G401.6 (cell line): ENCODE results near the gene ADGRA1.
"Not testable (repeated sequence)": the region's sequence is repeated elsewhere in the genome, so short reads cannot be mapped to it uniquely, and the experiment has no call there.

ENCODE experiments used
- FAIRE-seq: peaks from 2 replicates; lab custom pipeline; 2012; peaks lifted over from hg19 to GRCh38; lab: Jason Lieb, UNC

ADGRA1 gene

GRCh38 chr10:133128126-133129070, 40.7 kb downstream of the ADGRA1 start:
- no peak for FAIRE-seq

DNA sequence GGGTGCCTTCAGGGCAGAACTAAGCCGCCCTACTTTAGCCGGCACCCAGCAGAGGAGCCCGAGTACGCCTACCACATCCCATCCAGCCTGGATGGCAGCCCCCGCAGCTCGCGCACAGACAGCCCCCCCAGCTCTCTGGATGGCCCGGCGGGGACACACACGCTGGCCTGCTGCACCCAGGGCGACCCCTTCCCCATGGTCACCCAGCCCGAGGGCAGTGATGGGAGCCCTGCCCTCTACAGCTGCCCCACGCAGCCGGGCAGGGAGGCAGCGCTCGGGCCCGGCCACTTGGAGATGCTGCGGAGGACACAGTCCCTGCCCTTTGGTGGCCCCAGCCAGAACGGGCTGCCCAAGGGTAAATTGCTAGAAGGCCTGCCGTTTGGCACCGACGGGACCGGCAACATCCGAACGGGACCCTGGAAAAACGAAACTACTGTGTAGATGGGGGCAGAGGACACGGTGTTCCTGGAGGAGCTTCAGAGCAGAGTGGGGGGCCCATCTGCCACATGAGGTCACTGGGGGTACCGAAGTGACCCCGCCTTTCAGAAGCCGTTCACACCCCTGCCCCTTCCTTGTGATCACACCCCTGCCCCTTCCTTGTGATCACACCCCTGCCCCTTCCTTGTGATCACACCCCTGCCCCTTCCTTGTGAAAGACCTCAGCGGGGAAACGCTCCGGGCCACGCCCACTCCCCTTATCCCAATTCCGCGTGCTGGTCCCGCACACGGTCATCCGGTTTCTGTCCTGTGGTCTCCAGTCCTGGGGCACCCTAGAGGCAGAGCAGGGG, 41.5 kb downstream of the ADGRA1 start:
- no peak for FAIRE-seq

DNA sequence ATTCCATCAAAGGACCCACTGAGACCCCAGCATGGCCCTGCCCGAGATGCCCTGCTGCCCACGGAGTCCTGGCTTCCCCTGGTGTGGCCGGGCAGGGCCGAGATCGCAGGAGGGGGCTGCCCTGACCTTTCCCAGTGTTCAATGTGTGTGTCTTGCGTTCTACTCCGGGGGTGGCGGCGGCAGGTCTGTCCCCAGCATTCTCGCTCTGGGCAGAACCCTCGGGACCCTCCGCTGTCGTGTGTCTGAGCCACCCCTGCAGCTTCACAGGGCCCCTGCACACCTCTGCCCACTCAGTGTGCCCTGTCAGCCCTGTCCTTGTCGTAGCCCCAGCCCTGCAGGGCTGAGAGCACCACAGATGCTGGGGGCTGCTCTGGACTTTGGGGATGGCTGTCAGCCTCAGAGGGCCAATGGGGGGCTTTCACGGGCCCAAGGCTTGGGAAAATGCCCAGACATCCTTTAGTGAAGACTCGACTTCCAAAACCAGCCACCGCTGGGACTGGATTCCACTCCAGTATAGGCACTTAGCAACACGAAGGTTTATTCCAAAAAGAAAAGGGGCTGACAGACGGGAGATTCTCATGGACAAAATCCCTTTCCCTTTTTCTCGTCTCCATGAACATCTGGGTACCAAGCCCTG, 42.3 kb downstream of the ADGRA1 start:
- no peak for FAIRE-seq

DNA sequence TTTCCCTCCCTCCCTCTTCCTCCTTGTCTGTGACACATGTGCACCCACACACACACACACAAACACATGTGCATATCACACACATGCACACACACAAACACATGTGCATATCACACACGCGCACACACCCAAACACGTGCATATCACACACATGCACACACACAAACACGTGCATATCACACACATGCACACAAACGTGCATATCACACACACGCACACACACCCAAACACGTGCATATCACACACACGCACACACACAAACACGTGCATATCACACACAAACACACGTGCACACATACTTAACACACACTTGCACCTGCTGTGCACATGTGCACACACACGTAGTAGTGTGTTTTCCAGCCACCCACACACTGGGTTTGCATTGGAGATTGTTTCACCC, 42.9 kb downstream of the ADGRA1 start:
- no peak for FAIRE-seq

- no peak for FAIRE-seq
Measured at GRCh38 chr10:133131053-133131452, 43.3 kb downstream of the ADGRA1 start.

GRCh38 chr10:133131734-133132472, 44.2 kb downstream of the ADGRA1 start:
- no peak for FAIRE-seq

GRCh38 chr10:133132473-133133291, 45.0 kb downstream of the ADGRA1 start:
- no peak for FAIRE-seq

- FAIRE-seq, result no peak
Measured at GRCh38 chr10:133133471-133134231, 45.9 kb downstream of the ADGRA1 start.

DNA sequence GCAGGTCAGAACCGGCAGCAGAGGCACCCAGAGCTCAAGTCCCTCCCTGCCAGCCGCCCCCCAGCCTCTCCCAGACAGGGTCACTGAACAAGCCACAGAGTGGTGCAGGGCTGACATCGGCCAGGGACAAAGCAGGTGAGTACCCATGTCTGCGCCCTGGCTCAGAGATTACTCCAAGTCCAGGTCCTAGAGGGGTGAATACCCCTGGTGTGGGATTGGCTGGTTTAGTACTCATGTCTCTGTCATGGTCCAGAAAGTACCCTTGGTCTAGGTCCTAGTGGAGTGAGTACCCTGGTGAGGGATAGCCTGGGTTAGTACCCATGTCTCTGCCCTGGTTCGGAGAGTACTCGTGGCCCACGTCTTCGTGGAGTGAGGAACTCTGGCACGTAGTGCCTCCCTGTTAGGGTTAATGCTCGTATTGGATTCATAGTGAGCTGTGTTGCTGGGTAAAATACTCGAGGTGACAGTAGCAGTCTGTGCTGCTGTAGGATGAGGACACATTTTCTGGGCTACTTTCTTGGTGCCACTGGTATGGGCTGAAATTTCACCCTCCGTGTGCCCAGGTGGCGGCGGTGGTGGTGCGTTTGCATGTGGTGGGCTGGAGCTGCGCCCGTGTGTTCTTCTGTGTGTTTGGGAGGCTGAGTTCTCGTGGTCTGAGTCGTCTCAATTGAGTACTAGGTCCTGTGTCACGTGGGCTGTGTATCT, 46.8 kb downstream of the ADGRA1 start:
- no peak for FAIRE-seq

DNA sequence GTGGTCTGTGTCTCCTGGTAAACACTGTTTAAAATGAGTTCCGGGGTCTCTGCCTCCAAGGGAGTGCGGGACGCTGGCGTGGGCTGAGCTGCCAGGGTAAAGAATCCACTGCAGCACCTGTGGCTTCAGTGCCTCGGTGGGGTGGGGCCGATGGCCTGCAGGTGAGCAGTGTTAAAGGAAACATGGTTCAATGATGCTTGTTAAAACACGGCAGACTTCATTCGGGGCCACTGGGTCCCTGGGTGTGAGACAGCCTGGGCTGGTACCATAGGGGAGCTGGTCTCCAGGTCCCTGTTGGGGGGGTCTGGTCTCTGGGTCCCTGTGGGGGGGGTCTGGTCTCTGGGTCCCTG, 47.4 kb downstream of the ADGRA1 start:
- no peak for FAIRE-seq

- FAIRE-seq, result not testable (repeated sequence)
Measured at GRCh38 chr10:133137486-133138145, 49.9 kb downstream of the ADGRA1 start.

DNA sequence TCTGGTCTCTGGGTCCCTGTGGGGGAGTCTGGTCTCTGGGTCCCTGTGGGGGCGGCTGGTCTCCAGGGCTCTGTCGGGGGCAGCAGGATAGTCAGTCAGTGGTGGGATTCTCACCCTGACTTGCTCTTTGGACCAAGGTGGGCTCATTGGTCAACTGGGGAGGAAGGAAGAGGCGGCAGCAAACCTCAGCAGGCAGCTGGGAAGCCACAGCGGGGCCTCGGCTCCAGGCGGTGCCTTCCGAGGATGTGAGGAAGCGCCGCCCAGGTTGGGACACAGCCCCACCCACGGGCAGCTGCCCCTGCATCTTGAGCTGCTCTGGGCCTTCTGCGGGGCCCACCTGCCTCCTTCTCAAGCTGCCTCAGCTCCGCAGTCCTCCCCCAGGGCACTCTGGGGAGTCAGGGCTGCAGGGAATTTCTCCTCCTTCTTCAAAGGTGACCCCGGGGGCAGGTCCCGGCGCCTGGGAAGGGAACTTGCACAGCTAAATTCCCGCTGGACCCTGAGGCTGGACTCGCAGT, 51.9 kb downstream of the ADGRA1 start:
- no peak for FAIRE-seq

DNA sequence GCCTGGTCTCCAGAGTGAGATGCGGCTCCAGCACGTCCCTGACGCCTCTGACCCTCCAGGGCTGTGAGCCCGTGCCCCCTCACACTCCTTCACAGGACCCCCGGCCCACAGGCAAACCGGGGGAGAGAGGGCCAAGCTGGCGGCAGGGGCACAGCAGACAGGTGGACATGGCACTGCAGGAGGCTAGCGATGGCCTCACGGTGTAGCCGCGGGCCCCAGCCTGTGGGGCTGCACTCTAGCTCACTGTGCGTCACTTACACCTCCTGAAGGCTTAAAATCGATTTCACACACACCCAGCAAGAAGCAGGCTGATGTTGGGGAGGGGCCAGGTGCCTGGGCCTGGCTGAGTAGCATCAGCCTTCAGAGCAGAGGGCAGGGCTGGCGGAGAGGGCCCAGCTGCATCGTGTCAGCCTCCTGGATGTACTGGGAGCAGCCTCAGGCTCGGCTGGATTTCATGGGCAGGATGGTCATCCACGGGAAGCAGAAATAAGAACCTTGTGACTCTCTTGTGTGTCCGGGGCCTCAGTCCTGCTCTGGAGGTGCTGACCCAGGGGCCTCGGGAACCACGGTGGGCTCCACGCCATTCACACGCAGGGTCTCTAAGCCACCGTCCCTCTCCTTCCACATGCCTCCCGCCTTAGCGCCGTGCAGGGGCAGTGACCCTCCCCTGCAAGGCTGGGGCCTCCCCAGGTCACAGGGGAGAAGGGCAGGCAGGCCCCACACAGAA, 52.9 kb downstream of the ADGRA1 start:
- no peak for FAIRE-seq

- no peak for FAIRE-seq
Measured at GRCh38 chr10:133141144-133141957, 53.6 kb downstream of the ADGRA1 start.

GRCh38 chr10:133141958-133142340, 54.2 kb downstream of the ADGRA1 start:
- no peak for FAIRE-seq

DNA sequence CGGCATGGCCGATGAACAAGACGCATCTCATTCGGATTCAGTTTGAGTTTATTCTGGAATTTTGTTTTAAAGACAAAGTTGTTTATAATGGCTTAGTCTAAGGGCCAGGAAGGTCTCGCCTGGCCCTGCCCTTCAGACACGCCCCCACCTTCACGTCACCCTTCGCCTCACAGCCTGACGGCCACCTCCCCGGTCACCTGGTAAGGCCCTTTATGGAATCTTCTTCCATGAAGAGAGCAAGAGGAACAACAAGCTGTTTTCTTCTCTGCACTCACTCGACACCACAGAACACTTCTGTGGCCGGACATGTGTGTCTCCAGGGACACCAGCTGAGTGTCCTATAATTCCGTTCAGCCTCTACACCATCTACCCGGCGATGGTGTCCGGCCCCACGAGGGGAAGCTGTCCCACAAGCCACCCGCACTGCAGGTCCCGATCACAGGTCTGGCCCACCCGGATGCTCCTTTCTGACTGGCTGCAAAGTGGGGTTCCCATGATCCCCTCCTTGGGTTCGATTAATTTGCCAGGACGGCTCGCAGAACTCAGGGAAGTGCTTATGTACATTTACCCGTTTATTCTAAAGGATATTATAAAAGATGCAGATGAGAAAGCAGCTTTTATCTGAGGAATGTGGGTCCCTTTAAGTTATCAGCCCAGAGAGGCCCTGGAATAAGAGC, 54.9 kb downstream of the ADGRA1 start:
- FAIRE-seq, result no peak

DNA sequence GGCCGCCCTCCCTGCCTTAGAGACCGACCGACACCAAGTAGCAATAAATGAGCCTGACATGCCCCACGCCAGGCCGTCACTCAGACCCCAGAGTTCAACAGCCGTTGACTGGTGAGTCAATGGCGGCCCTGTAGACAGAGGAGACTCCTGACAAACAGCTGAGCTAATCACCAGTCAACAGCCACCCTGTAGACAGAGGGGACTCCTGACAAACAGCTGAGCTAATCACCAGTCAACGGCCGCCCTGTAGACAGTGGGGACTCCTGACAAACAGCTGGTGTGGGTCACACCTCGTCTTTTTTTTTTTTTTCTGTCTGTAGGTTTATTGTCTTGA, 55.4 kb downstream of the ADGRA1 start:
- FAIRE-seq, result no peak
